Bronchial epithelial cell (primary cell): Measurements from ENCODE around the gene FOXR1. TPM values are rescaled to one million over a fixed set of nuclear protein-coding genes. Genes with fewer than 3 reads are reported as not detected.

ENCODE experiments used
- DNase-seq: peaks from one replicate; pipeline ENCODE4 v3.0.0-alpha.2; 2010; ENCODE audit warnings: low read depth
- FAIRE-seq: peaks from 2 replicates; lab custom pipeline; 2011; peaks lifted over from hg19 to GRCh38; lab: Jason Lieb, UNC
- H3K27me3 ChIP-seq: 2 replicates; pipeline ENCODE4 v1.5.1; 2011; ENCODE audit warnings: low read length; ENCODE audit not compliant: control insufficient read depth, insufficient read depth
- H3K36me3 ChIP-seq: 2 replicates; pipeline ENCODE4 v1.5.1; 2011; ENCODE audit warnings: low read length; ENCODE audit not compliant: control insufficient read depth, insufficient read depth
- H3K4me3 ChIP-seq: 2 replicates; pipeline ENCODE4 v1.5.1; 2011; ENCODE audit warnings: mild to moderate bottlenecking, low read depth, low read length, control low read depth
- total RNA-seq: library from RNA; depleted of rRNA; stranded (reverse); fragments of >200 nt; gene quantifications from 2 replicates; pipeline ENCODE4 v1.2.1, GENCODE V29; 2014
- TF ChIP-seq, protein P1 (sequence below): IDR thresholded peaks from 2 replicates; pipeline ENCODE4 v1.5.1; 2011; ENCODE audit warnings: mild to moderate bottlenecking, moderate library complexity, low read length, control low read depth, inconsistent platforms; ENCODE audit not compliant: insufficient read depth, severe bottlenecking

FOXR1 gene
- total RNA-seq, 1 donor from 2014 or later: not detected

DNA sequence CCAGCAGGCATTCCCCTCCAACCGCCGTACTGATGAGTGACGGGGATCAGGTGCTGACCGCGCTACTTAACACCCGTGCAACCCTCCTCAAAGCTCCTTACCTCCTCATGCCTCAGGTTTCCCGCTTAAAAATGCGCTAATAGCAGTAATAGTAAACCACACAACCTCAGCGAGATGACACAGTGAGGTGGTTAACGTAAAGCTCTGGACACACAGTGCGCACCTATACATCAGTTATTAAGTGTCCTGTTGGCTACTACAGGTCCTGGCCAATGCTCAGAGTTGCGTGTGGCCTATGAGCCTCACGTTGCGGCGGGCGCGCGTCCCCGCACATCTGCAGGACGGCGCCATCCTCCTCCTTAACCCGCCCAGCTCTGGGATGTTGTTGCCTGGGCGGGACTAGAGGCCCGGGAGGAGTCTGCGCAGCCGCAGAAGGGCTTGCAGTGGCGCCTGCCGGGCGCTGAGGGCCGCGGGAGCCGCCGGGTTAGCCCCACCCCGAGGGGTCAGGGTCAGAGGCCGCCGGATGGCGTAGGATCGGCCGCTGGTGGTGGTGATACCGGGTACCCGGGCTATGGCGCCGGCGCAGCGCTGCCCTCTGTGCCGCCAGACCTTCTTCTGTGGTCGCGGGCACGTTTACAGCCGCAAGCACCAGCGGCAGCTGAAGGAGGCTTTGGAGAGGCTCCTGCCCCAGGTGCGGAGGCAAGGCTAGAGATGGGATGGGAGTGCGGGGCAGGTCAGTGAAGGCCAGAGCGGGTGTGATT is 26.2 kb downstream of the FOXR1 start, which contains the start of gene CENATAC:
Gene CENATAC (plus strand): TSS at position 512 of the 761 bp plus-strand sequence. CDS start 60 bp downstream, at position 572.
- Histone ChIP-seq H3K4me3 (peak within 1 kb of the TSS; percentile 65), H3K36me3 (peaks cover 1% of the 10 kb centered on the region), H3K27me3 (no peaks in the 10 kb centered on the region)
- FAIRE-seq (no peak), DNase-seq (peak; percentile 79)
- TF ChIP-seq, protein P1, sequence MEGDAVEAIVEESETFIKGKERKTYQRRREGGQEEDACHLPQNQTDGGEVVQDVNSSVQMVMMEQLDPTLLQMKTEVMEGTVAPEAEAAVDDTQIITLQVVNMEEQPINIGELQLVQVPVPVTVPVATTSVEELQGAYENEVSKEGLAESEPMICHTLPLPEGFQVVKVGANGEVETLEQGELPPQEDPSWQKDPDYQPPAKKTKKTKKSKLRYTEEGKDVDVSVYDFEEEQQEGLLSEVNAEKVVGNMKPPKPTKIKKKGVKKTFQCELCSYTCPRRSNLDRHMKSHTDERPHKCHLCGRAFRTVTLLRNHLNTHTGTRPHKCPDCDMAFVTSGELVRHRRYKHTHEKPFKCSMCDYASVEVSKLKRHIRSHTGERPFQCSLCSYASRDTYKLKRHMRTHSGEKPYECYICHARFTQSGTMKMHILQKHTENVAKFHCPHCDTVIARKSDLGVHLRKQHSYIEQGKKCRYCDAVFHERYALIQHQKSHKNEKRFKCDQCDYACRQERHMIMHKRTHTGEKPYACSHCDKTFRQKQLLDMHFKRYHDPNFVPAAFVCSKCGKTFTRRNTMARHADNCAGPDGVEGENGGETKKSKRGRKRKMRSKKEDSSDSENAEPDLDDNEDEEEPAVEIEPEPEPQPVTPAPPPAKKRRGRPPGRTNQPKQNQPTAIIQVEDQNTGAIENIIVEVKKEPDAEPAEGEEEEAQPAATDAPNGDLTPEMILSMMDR: peak; percentile 11

DNA sequence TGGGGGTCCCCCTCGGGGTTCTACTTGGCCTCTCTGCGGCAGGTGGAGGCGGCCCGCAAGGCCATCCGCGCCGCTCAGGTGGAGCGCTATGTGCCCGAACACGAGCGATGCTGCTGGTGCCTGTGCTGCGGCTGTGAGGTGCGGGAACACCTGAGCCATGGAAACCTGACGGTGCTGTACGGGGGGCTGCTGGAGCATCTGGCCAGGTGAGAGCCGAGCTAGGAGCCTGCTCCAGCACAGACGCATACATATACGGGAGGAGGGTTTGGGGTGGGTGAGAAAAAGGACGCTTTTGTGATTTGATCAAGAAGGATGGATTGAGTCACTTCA is 26.8 kb downstream of the FOXR1 start:
- H3K36me3 ChIP-seq: peaks cover 3% of the 10 kb centered on the region
- TF ChIP-seq, protein P1: no peak
- H3K4me3 ChIP-seq: peak overlapping the region; percentile 65
- no peaks in the 10 kb centered on the region for H3K27me3 ChIP-seq
- FAIRE-seq (no peak), DNase-seq (peak; percentile 25)

DNA sequence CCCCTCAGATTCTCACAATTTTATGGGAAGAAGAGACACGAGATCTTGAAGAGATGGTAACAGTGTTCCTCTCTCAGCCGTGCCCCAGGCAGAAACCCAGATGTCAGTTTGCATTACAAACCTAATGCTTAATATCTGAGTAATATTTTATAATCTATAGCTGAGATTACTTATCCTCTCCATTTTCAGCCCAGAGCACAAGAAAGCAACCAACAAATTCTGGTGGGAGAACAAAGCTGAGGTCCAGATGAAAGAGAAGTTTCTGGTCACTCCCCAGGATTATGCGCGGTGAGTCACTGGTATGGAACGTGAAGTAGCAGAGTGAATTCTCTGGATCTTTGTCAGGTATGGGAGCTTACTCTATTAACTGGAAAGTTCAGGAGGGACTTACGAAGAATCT is 27.3 kb downstream of the FOXR1 start:
- peak overlapping the region; percentile 65 for H3K4me3 ChIP-seq
- DNase-seq: peak; percentile 78
- no peak for FAIRE-seq
- H3K27me3 ChIP-seq: no peaks in the 10 kb centered on the region
- H3K36me3 ChIP-seq: peaks cover 3% of the 10 kb centered on the region
- TF ChIP-seq, protein P1: no peak

DNA sequence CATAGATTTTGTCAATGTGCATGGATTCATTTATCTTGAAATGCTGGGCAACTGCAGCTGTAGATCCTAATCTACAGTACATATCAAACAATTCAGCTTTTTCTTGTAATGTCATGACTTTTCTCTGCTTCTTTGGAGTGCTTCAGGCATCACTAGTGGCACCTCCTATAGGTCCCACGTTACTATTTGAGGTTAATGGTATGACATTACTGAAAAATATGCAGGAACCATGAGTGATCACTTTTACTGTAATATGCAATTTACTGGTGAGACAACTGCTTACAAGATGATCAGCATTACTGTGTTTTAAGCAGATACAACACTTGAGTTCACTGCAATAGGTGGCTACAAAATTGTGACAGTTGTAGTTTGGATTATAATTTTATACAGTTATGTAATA is 29.3 kb downstream of the FOXR1 start:
- Histone ChIP-seq H3K4me3 (no peak overlapping the region), H3K27me3 (no peaks in the 10 kb centered on the region), H3K36me3 (peaks cover 5% of the 10 kb centered on the region)
- DNase-seq: peak; percentile 47
- FAIRE-seq: no peak
- TF ChIP-seq, protein P1: no peak

DNA sequence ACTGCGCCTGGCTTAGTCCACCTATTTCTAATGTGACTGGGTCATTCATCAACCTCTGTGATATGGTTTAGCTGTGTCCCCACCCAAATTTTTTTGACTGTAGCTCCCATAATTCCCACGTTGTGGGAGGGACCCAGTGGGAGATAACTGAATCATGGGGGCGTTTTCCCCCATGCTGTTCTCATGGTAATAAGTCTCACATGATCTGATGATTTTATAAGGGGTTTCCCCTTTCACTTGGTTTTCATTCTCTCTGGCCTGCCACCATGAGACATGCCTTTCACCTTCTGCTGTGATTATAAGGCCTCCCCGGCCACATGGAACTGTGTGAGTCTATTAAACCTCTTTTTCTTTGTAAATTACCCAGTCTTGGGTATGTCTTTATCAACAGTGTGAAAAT is 35.1 kb downstream of the FOXR1 start:
- Histone ChIP-seq H3K36me3 (peaks cover 5% of the 10 kb centered on the region), H3K27me3 (no peaks in the 10 kb centered on the region), H3K4me3 (no peak overlapping the region)
- DNase-seq (no peak), FAIRE-seq (no peak)
- TF ChIP-seq, protein P1: no peak

DNA sequence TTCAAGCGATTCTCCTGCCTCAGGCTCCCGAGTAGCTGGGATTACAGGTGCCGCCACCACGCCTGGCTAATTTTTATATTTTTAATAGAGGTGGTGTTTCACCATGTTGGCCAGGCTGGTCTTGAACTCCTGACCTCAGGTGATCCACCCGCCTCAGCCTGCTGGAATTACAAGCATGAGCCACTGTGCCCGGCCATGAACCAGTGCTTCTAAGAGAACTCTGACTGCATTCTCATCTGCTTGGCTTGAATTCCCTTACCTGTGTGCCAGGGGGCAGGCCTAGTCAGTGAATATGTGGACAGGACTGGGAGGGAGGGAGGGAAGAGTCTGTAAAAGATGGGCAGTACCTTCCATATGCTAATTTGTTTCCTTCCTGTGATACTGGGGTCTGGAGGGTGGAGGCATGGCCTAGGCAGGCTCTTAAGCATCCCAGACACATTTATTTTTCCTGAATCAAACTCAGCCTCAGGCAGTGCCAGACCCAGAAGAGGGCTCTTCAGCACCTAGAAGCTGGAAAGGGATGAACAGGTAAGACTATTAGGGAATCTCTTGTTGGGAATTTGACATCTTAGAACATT is 40.0 kb downstream of the FOXR1 start:
- no peaks in the 10 kb centered on the region for H3K27me3 ChIP-seq
- TF ChIP-seq, protein P1: no peak
- no peak for DNase-seq
- H3K36me3 ChIP-seq: peaks cover 9% of the 10 kb centered on the region
- no peak for FAIRE-seq
- H3K4me3 ChIP-seq: no peak overlapping the region
